ENCODE results near the gene ATP8B1. TPM values are rescaled to one million over a fixed set of nuclear protein-coding genes. Genes with fewer than 3 reads are reported as not detected.

The ATP8B1 gene
- total RNA-seq, 6 experiments from 2014 or later: 9.0 to 18.4 (median 17.1) TPM

DNA sequence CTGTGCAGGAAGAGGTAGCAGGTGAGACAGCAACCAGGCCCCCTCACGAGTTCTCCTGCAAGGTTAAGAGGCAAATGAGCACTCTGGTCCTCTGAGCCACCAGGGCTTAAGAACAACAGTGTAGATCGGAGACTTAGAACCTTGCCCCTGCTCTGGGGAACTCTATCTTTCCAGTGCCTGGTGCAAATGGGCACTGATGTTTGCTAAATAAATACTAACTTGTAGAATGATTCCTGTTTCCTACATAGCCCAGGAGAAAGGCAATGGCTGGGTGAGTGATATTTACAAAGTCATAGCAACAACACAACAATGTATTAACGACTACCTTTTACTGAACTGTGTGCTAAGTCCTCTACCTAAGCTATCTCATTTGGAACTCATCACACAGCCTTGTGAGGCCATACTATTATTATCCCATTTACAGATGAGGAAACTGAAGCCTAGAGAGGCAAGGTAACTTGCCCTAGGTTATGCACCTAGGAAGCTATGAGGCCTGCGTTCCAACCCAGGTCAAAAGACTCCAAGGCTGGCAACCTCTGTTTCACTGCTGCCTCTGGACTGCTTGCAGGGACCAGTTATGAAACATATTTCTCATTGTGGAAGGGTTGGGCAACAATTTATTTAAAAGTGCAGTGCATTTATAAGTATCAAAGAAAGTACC, 4.3 kb downstream of the ATP8B1 start:
- Histone ChIP-seq H3K36me3 (no peaks in the 10 kb centered on the region), H3K27ac (peak overlapping the region in 2 of 3 donors; percentile 1 to 68), H3K4me1 (peaks cover 0 to 37% (median 16%) of the 10 kb centered on the region in 4 donors), H3K4me3 (no peak overlapping the region), H3K27me3 (no peaks in the 10 kb centered on the region), H3K9me3 (no peaks in the 10 kb centered on the region)
- 32% methylated on average over 4 of the region's 4 CpGs for WGBS (ENCODE audit: insufficient coverage, low coverage, low lambda C conversion rate, missing lambda C conversion rate)
- DNase-seq: peak in 1 of 3 donors; percentile 62
- peak; percentile 19 to 57 (median 22) for ATAC-seq
- intact Hi-C loops (cut with DNase I): no loop called here
- TF ChIP-seq POLR2A (IDR thresholded peaks at IDR 0.05): no peak
- TF ChIP-seq, protein P1, sequence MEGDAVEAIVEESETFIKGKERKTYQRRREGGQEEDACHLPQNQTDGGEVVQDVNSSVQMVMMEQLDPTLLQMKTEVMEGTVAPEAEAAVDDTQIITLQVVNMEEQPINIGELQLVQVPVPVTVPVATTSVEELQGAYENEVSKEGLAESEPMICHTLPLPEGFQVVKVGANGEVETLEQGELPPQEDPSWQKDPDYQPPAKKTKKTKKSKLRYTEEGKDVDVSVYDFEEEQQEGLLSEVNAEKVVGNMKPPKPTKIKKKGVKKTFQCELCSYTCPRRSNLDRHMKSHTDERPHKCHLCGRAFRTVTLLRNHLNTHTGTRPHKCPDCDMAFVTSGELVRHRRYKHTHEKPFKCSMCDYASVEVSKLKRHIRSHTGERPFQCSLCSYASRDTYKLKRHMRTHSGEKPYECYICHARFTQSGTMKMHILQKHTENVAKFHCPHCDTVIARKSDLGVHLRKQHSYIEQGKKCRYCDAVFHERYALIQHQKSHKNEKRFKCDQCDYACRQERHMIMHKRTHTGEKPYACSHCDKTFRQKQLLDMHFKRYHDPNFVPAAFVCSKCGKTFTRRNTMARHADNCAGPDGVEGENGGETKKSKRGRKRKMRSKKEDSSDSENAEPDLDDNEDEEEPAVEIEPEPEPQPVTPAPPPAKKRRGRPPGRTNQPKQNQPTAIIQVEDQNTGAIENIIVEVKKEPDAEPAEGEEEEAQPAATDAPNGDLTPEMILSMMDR (IDR thresholded peaks at IDR 0.05): no peak

DNA sequence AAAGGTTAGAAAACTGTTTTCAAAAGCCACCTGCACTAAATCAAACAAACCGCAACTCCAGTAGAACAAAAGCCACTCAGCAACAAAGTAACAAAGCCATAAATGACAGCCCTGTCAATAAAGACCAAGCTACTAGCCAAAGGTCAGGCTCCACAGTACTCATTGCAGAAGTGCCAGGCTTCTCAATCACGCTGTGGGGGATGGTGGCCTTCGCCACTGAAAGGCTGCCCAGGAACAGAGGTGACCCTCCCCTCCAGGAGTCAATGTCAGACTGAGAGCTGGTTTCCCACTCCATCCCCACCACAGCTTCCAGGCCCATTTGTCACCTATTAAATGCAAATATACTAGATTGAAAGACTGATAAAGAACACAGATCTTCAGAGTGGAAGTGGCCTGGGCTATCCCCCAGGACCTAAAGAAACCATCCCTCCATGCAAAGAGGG, 5.9 kb downstream of the ATP8B1 start:
- Histone ChIP-seq H3K4me1 (peaks cover 0 to 44% (median 17%) of the 10 kb centered on the region in 4 donors), H3K27ac (peak overlapping the region; percentile 38 to 68 (median 49)), H3K27me3 (no peaks in the 10 kb centered on the region), H3K4me3 (no peak overlapping the region), H3K36me3 (no peaks in the 10 kb centered on the region), H3K9me3 (no peaks in the 10 kb centered on the region)
- WGBS (ENCODE audit: insufficient coverage, low coverage, low lambda C conversion rate, missing lambda C conversion rate): 18% methylated on average over 1 of the region's 3 CpGs
- DNase-seq (peak; percentile 61 to 86 (median 85)), ATAC-seq (peak; percentile 77 to 86 (median 84))
- no peak for TF ChIP-seq POLR2A (IDR thresholded peaks at IDR 0.05)
- TF ChIP-seq, protein P1 (IDR thresholded peaks at IDR 0.05): no peak
- intact Hi-C loops (cut with DNase I): no loop called here

DNA sequence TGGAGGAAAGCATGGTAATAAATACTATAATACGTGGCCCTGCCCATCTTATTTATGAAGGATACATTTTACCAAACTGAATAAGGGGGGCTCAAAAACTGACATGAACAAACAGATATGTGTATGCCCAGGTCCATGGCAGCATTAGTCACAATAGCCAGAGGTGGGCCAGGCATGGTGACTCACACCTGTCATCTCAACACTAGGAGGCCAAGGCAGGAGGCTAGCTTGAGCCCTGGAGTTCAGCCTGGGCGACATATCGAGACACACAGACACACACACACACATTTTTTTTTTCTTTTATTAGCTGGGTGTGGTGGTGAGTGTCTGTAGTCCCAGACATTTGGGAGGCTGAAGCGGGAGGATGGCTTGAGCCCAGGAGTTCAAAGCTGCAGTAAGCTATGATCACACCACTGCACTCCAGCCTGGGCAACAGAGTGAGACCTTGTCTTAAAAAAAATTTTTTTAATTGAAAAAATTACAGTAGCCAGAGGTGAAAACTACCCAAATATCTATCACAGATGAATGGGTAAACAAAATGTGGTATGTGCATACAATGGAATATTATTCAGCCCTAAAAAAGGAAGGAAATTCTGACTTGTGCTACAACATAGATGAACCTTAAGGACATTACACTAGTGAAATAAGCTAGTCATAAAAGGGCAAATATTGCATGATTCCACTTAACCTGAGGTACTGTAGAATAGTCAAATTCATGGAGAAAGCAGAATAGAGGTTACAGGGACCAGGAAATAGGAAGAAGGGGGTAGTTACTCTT, 8.0 kb downstream of the ATP8B1 start:
- intact Hi-C loops (cut with DNase I): no loop called here
- peaks cover 0 to 44% (median 17%) of the 10 kb centered on the region in 4 donors for H3K4me1 ChIP-seq

DNA sequence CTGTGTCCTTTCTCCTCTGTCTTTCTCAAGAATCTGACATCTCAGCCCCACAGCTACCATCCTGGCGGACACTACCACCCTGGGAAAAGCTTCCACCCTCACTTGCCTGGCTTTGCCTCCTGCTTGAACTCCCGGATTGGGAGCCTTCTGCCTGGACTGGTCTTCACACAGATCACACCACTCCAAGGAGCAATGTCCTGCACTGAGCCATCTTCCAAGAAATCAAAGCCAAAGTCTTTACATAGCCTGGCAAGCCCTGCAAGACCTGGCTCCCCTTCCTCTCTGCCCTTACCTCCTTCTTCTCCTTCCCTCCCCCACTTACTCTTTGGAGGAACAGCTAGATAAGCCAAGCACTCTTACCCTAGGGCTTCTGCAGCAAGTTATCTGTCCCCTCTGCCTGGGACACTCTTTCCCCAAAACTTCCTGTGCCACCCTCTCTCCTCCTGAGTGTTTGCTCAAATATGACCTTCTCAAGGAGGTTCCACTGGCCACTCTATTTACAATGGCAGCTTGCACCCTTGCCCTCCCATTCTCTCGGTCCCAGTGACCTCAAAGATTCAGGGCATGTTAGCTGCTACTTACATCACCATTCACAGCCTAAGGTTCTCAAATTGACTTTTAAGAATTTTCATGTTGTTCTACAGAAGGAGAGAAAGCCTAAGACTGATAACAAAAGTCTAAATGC, 9.7 kb downstream of the ATP8B1 start:
- H3K36me3 ChIP-seq: no peaks in the 10 kb centered on the region
- H3K4me3 ChIP-seq: no peak overlapping the region
- DNase-seq (no peak), ATAC-seq (no peak)
- no peaks in the 10 kb centered on the region for H3K27me3 ChIP-seq
- peaks cover 0 to 49% (median 20%) of the 10 kb centered on the region in 4 donors for H3K4me1 ChIP-seq
- WGBS (ENCODE audit: insufficient coverage, low coverage, low lambda C conversion rate, missing lambda C conversion rate): 13% methylated on average over 3 of the region's 3 CpGs
- H3K9me3 ChIP-seq: no peaks in the 10 kb centered on the region
- H3K27ac ChIP-seq: peak overlapping the region in 2 of 3 donors; percentile 55 to 62
- intact Hi-C loops (cut with DNase I): no loop called here
- TF ChIP-seq, protein P1 (IDR thresholded peaks at IDR 0.05): no peak
- no peak for TF ChIP-seq POLR2A (IDR thresholded peaks at IDR 0.05)

More for the DNA sequence above, 8.0 kb downstream of the ATP8B1 start:
- ATAC-seq (no peak), DNase-seq (no peak)
- H3K36me3 ChIP-seq: no peaks in the 10 kb centered on the region
- WGBS (ENCODE audit: insufficient coverage, low coverage, low lambda C conversion rate, missing lambda C conversion rate): 100% methylated on average over 4 of the region's 4 CpGs
- H3K9me3 ChIP-seq: no peaks in the 10 kb centered on the region
- H3K27me3 ChIP-seq: no peaks in the 10 kb centered on the region
- no peak overlapping the region for H3K27ac ChIP-seq
- TF ChIP-seq, protein P1 (IDR thresholded peaks at IDR 0.05): no peak
- TF ChIP-seq POLR2A (IDR thresholded peaks at IDR 0.05): no peak
- H3K4me3 ChIP-seq: no peak overlapping the region
